ENCODE results near the gene THSD7B.

Gene THSD7B

DNA sequence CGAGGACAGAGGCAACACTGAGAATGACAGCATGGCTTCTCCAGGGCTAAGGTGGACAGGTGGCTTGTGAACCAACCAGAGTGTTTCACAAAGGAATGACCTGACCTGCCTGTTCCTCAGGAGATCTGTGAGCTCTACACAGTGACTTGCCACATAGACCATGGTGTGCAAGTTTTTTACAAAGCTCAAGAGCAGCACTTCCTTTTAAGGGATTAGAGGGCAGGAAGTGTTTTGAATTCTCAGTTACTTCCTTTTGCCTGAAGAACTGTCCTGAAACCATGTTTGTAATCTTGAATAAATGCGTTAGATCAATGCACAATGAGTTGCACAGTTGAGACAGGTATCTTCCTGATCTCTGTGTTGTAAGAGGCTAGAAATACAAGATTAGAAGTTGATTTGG lies 421.9 kb downstream of the THSD7B start:
- H4K20me1 ChIP-seq (ENCODE audit: control insufficient read depth, insufficient read depth, low read depth, low read length) = no peaks in the 10 kb centered on the region
- no peaks in the 10 kb centered on the region for H3K27me3 ChIP-seq (ENCODE audit: control insufficient read depth, low read length)
- H3K27ac ChIP-seq (ENCODE audit: low read depth, low read length) = no peak overlapping the region
- no peak overlapping the region for H3K4me3 ChIP-seq (ENCODE audit: low read length)
- TF ChIP-seq, protein P1, sequence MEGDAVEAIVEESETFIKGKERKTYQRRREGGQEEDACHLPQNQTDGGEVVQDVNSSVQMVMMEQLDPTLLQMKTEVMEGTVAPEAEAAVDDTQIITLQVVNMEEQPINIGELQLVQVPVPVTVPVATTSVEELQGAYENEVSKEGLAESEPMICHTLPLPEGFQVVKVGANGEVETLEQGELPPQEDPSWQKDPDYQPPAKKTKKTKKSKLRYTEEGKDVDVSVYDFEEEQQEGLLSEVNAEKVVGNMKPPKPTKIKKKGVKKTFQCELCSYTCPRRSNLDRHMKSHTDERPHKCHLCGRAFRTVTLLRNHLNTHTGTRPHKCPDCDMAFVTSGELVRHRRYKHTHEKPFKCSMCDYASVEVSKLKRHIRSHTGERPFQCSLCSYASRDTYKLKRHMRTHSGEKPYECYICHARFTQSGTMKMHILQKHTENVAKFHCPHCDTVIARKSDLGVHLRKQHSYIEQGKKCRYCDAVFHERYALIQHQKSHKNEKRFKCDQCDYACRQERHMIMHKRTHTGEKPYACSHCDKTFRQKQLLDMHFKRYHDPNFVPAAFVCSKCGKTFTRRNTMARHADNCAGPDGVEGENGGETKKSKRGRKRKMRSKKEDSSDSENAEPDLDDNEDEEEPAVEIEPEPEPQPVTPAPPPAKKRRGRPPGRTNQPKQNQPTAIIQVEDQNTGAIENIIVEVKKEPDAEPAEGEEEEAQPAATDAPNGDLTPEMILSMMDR (IDR thresholded peaks at IDR 0.05; ENCODE audit: low read depth, low read length, poor library complexity, severe bottlenecking) = no peak
- no peak for TF ChIP-seq EZH2phosphoT487 (IDR thresholded peaks at IDR 0.05; ENCODE audit: borderline replicate concordance, low read length)
- H3F3A ChIP-seq (ENCODE audit: control insufficient read depth, insufficient read depth) = no peaks in the 10 kb centered on the region
- no peaks in the 10 kb centered on the region for H3K79me2 ChIP-seq (ENCODE audit: control insufficient read depth, low read length)
- H3K4me1 ChIP-seq (ENCODE audit: control insufficient read depth, low read length) = no peaks in the 10 kb centered on the region
- H3K36me3 ChIP-seq (ENCODE audit: control insufficient read depth, low read length) = no peaks in the 10 kb centered on the region
- H3K9me2 ChIP-seq (replicated peaks; ENCODE audit: control insufficient read depth, low read length) = no peaks in the 10 kb centered on the region
- no peaks in the 10 kb centered on the region for H3K9me3 ChIP-seq (ENCODE audit: control insufficient read depth, insufficient read depth, low read length)
- H3K4me2 ChIP-seq (ENCODE audit: low read length) = no peak overlapping the region

DNA sequence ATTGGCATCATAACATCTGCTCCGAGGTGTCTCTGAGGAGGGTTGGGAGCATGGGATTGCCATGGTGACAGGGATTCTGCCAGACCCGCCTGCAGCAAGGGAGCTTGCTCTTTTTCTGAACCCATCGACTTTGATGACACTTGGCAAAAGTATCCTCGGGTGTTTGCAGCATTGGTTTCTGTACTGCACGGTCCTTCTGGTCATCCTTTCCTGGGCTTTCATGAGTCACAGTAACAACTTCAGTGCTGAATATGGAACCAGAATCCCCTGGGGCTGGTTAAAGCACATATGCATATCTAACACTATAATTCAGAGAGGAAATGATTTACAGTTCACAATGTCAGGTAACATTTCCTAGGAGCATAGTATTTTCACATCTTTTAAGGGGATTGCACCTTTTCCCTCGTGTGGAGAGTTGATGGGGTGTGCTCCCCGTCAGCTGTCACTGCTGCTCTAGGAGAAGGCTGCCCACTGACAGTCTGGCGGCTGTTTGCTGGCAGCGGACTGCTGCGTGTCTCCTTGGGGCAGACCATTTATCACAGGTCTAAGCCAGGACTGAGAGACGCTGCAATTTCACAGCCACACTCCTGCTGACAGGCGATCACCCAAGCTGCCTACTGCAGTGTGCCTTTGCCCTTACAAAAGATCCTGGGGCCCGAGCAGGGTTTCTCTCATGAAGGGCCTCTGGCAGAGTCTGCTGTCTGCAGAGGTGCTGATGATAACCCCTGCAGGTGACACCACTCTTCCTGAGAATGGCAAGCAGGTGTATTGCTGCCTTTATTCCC lies 425.3 kb downstream of the THSD7B start:
- Histone ChIP-seq H3K4me1 (ENCODE audit: control insufficient read depth, low read length) (no peaks in the 10 kb centered on the region), H3K27ac (ENCODE audit: low read depth, low read length) (no peak overlapping the region), H3K27me3 (ENCODE audit: control insufficient read depth, low read length) (no peaks in the 10 kb centered on the region), H3K79me2 (ENCODE audit: control insufficient read depth, low read length) (no peaks in the 10 kb centered on the region), H3F3A (ENCODE audit: control insufficient read depth, insufficient read depth) (no peaks in the 10 kb centered on the region), H3K9me2 (replicated peaks; ENCODE audit: control insufficient read depth, low read length) (no peaks in the 10 kb centered on the region), H3K9me3 (ENCODE audit: control insufficient read depth, insufficient read depth, low read length) (no peaks in the 10 kb centered on the region), H3K4me3 (ENCODE audit: low read length) (no peak overlapping the region), H3K4me2 (ENCODE audit: low read length) (no peak overlapping the region), H4K20me1 (ENCODE audit: control insufficient read depth, insufficient read depth, low read depth, low read length) (no peaks in the 10 kb centered on the region), H3K36me3 (ENCODE audit: control insufficient read depth, low read length) (no peaks in the 10 kb centered on the region)
- no peak for TF ChIP-seq EZH2phosphoT487 (IDR thresholded peaks at IDR 0.05; ENCODE audit: borderline replicate concordance, low read length)
- TF ChIP-seq, protein P1 (IDR thresholded peaks at IDR 0.05; ENCODE audit: low read depth, low read length, poor library complexity, severe bottlenecking) = no peak

DNA sequence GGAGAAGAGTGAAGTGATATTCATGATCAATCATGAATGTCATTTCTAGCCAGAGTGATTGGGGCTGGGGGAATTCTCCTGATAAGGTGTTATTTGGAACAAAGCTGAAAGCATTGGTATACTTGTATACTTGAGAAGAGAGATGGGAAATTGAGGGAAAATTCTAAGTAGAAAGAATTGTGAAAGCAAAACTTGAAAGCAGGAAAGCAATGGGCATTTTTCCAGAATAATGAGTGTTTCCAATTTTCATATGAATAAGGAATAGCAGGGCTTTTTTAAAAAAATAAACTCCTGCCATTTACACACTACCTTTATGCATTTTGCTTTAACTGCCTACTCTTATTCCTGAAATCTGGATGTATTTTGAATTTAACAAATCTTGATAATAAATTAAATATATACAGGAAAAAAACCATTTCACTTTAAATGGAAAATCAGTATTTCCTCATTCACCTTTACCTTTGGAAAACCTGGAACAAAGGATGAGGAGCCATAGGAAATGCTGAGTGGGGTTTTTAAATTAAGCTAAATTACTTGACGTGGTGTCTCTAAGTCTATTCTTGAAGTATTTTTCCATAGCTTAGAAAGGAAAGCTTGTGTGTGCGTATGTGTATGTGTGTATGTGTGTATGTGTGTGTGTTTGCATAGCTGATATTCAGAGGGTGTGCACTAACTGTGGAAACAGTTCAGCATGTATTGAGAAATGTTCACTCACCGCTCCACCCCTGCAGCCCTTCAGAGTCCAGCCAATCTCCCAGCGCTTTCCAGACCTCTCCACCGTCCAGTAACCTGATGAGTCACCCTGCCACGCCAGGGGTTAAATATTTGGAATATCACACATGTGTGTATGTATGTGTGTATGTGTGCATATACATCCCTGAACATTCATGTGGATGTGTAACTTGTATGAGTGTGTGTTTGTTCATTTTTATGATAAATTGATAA lies 427.3 kb downstream of the THSD7B start:
- no peak overlapping the region for H3K27ac ChIP-seq (ENCODE audit: low read depth, low read length)
- H3K4me2 ChIP-seq (ENCODE audit: low read length) = no peak overlapping the region
- no peak for TF ChIP-seq EZH2phosphoT487 (IDR thresholded peaks at IDR 0.05; ENCODE audit: borderline replicate concordance, low read length)
- TF ChIP-seq, protein P1 (IDR thresholded peaks at IDR 0.05; ENCODE audit: low read depth, low read length, poor library complexity, severe bottlenecking) = no peak
- H3K4me3 ChIP-seq (ENCODE audit: low read length) = no peak overlapping the region
- no peaks in the 10 kb centered on the region for H3K4me1 ChIP-seq (ENCODE audit: control insufficient read depth, low read length)
- H3K9me3 ChIP-seq (ENCODE audit: control insufficient read depth, insufficient read depth, low read length) = no peaks in the 10 kb centered on the region
- no peaks in the 10 kb centered on the region for H4K20me1 ChIP-seq (ENCODE audit: control insufficient read depth, insufficient read depth, low read depth, low read length)
- no peaks in the 10 kb centered on the region for H3F3A ChIP-seq (ENCODE audit: control insufficient read depth, insufficient read depth)
- H3K79me2 ChIP-seq (ENCODE audit: control insufficient read depth, low read length) = no peaks in the 10 kb centered on the region
- H3K27me3 ChIP-seq (ENCODE audit: control insufficient read depth, low read length) = no peaks in the 10 kb centered on the region
- no peaks in the 10 kb centered on the region for H3K36me3 ChIP-seq (ENCODE audit: control insufficient read depth, low read length)
- H3K9me2 ChIP-seq (replicated peaks; ENCODE audit: control insufficient read depth, low read length) = no peaks in the 10 kb centered on the region

All from DOHH2 (cell line).